Upper lobe of left lung (tissue), 6 donors: Measurements from ENCODE around the gene L3MBTL2. TPM values are rescaled to one million over a fixed set of nuclear protein-coding genes. Genes with fewer than 3 reads are reported as not detected.

Experiments used
- ATAC-seq, 2 donors: fragments of 200-7000 bp; cut with Tn5 transposase; one replicate each; pipeline ENCODE4 v1.9.1; 2022; ENCODE audit warnings: mild to moderate bottlenecking in 2 of 2, moderate library complexity in 2 of 2; ENCODE audit not compliant: low FRiP score in 2 of 2
- DNase-seq, 2 donors: peaks; one replicate each; pipeline ENCODE4 v3.0.0-alpha.2; 2019 to 2020
- H3K27ac ChIP-seq, 4 donors: fragments of 200-600 bp; sonication (generic); one replicate each; pipeline ENCODE4 v1.5.1; 2016 to 2019
- H3K27me3 ChIP-seq, 4 donors: fragments of 200-600 bp; sonication (generic); one replicate each; pipeline ENCODE4 v1.5.1; 2017 to 2019
- H3K36me3 ChIP-seq, 4 donors: fragments of 200-600 bp; sonication (generic); one replicate each; pipeline ENCODE4 v1.5.1; 2016 to 2019
- H3K4me1 ChIP-seq, 4 donors: fragments of 200-600 bp; sonication (generic); one replicate each; pipeline ENCODE4 v1.5.1; 2018 to 2019
- H3K4me3 ChIP-seq, 4 donors: fragments of 200-600 bp; sonication (generic); one replicate each; pipeline ENCODE4 v1.5.1; 2017 to 2019; ENCODE audit warnings: mild to moderate bottlenecking in 2 of 4, moderate library complexity in 1 of 4
- H3K9me3 ChIP-seq, 4 donors: fragments of 200-600 bp; sonication (generic); one replicate each; pipeline ENCODE4 v1.5.1; 2018 to 2019
- CTCF ChIP-seq, 6 experiments: fragments of 450-650 bp in 4 of 6; fragments of 200-600 bp in 2 of 6; sonication (generic) in 2 of 6; IDR thresholded peaks; one replicate each; pipeline ENCODE4 v1.5.1; 2016 to 2019; ENCODE audit warnings: antibody characterized with exemption in 6 of 6
- EP300 ChIP-seq, 4 donors: sonication (generic); formaldehyde crosslinking; IDR thresholded peaks; one replicate each; pipeline ENCODE4 v1.5.1; 2017; ENCODE audit warnings: antibody characterized with exemption in 4 of 4, control low read depth in 2 of 4
- POLR2A ChIP-seq, 4 donors: fragments of 450-650 bp; IDR thresholded peaks; one replicate each; pipeline ENCODE4 v1.5.1; 2016 to 2017; ENCODE audit warnings: antibody characterized with exemption in 4 of 4, mild to moderate bottlenecking in 2 of 4
- POLR2AphosphoS5 ChIP-seq, 2 donors: sonication (generic); formaldehyde crosslinking; IDR thresholded peaks; one replicate each; pipeline ENCODE4 v1.5.1; 2017; ENCODE audit warnings: antibody characterized with exemption in 2 of 2
- WGBS, 2 donors: methylation state at CpG; one replicate each; pipeline ENCODE4 v1.1.5; 2017 to 2018; 5-methylcytosine and 5-hydroxymethylcytosine counted together
- small RNA-seq, 4 donors: library from RNA; depleted of rRNA; stranded (forward); fragments of <200 nt; gene quantifications; one replicate each; pipeline ENCODE3, GENCODE V24; 2016
- total RNA-seq, 6 donors: library from RNA; depleted of rRNA in 4 of 6; stranded (reverse); fragments of >200 nt in 4 of 6; gene quantifications; one replicate each; pipeline versions ENCODE4 v1.1.0 to v1.2.1, GENCODE V29; 2016 to 2021
- donor health status: DM: no; HTN: no; CAD: no; lungs with moderate emphysema.
- donor health status: DM: no; HTN: yes; CAD: no; lungs with severe emphysema.

L3MBTL2 gene
- total RNA-seq, 6 donors from 2014 or later: 15.4 to 38.8 (median 24.7) TPM

- ATAC-seq: no peak
- 94% methylated on average over 4 of the region's 4 CpGs for WGBS, 2 donors
Measured at GRCh38 chr22:41274856-41275255, 69.7 kb downstream of the L3MBTL2 start.

DNA sequence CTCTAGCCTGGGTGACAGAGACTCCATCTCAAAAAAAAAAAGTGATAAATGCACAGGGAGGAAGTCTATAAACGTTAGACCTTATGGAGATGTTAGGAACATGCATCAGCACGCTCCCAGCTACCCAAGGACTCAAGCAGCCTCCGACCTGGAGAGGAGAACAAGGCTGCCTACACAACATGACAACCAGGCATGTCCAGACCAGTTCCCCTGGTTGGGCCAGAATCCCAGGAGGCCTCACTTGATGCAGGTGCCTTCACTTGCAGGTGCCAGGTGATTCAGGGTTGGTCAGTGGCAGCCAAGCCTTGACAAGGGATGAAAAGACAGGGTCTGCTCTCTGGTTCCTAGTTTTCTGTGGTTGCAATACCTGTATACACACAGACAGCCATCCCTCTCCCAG lies 75.0 kb downstream of the L3MBTL2 start:
- Histone ChIP-seq H3K36me3 (peaks cover 14 to 80% (median 39%) of the 10 kb centered on the region in 4 donors), H3K27me3 (no peaks in the 10 kb centered on the region), H3K27ac (no peak overlapping the region), H3K4me3 (no peak overlapping the region), H3K9me3 (no peaks in the 10 kb centered on the region), H3K4me1 (peaks cover 5 to 9% (median 5%) of the 10 kb centered on the region in 4 donors)
- no peak for ATAC-seq
- TF ChIP-seq POLR2AphosphoS5 (IDR thresholded peaks at IDR 0.05) (no peak), EP300 (IDR thresholded peaks at IDR 0.05) (no peak), CTCF (IDR thresholded peaks at IDR 0.05) (no peak), POLR2A (IDR thresholded peaks at IDR 0.05) (no peak)
- 76 to 78% methylated on average over 3 of the region's 3 CpGs for WGBS, 2 donors
- no peak for DNase-seq

More at GRCh38 chr22:41274856-41275255, 69.7 kb downstream of the L3MBTL2 start:
- H3K36me3 ChIP-seq: peaks cover 8 to 91% (median 65%) of the 10 kb centered on the region in 4 donors
- no peak overlapping the region for H3K4me3 ChIP-seq
- TF ChIP-seq EP300 (IDR thresholded peaks at IDR 0.05) (no peak), POLR2A (IDR thresholded peaks at IDR 0.05) (no peak), CTCF (IDR thresholded peaks at IDR 0.05) (no peak), POLR2AphosphoS5 (IDR thresholded peaks at IDR 0.05) (no peak)
- no peaks in the 10 kb centered on the region for H3K4me1 ChIP-seq
- no peak for DNase-seq
- no peaks in the 10 kb centered on the region for H3K9me3 ChIP-seq
- H3K27me3 ChIP-seq: no peaks in the 10 kb centered on the region
- no peak overlapping the region for H3K27ac ChIP-seq

DNA sequence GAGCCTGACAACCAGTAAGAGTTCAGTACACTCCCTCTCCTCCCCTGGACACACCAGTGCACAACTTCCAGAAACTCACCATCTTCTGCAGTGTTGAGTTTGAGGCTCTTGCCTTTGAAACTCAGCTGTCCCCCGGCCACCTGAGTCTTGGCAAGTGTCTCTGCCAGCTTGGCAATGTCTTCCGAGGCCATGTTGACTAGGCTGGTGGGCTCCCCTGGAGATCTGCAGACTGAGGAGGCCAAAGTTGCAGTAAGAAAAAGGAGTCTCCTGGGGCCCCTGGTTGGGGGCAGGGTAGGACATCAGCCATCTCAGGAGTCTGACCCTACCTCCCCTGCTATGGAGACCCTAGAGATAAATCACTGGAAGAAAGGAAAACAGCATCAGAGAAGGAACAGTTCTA lies 75.7 kb downstream of the L3MBTL2 start:
- Histone ChIP-seq H3K36me3 (peaks cover 14 to 72% (median 38%) of the 10 kb centered on the region in 4 donors), H3K4me3 (no peak overlapping the region), H3K9me3 (no peaks in the 10 kb centered on the region), H3K4me1 (peaks cover 8 to 14% (median 10%) of the 10 kb centered on the region in 4 donors), H3K27me3 (no peaks in the 10 kb centered on the region), H3K27ac (no peak overlapping the region)
- no peak for DNase-seq
- WGBS, 2 donors: 96 to 100% methylated on average over 1 to 2 of the region's 2 CpGs
- no peak for ATAC-seq
- TF ChIP-seq EP300 (IDR thresholded peaks at IDR 0.05): no peak
- no peak for TF ChIP-seq POLR2AphosphoS5 (IDR thresholded peaks at IDR 0.05)
- no peak for TF ChIP-seq CTCF (IDR thresholded peaks at IDR 0.05)
- no peak for TF ChIP-seq POLR2A (IDR thresholded peaks at IDR 0.05)

Small RNA genes within 50 kb of the gene (small RNA-seq; reads per million reads assigned to genes)
- gene MIR6889: 0 reads per million in 4 donors
- 0 reads per million in 4 donors for gene RNU6-375P

Other genes with a start within 250 kb of the L3MBTL2 start
- gene EP300, start 112.7 kb upstream of the L3MBTL2 start, total RNA-seq: 100 to 1,000 TPM in 2 of 6 donors, 10 to 100 TPM in 4; 66.3 to 257 (median 86.1) TPM
- gene CHADL, start 35.6 kb downstream of the L3MBTL2 start, total RNA-seq: 10 to 100 TPM in 1 of 6 donors, 1 to 10 TPM in 5; 2.0 to 12.6 (median 4.4) TPM
- 10 to 100 TPM; 27.0 to 60.8 (median 52.4) TPM for gene RANGAP1, start 80.9 kb downstream of the L3MBTL2 start, total RNA-seq
- 10 to 100 TPM; 48.2 to 67.4 (median 56.9) TPM for gene ZC3H7B, start 96.2 kb downstream of the L3MBTL2 start, total RNA-seq
- 10 to 100 TPM; 12.6 to 41.8 (median 19.4) TPM for gene TEF, start 176.6 kb downstream of the L3MBTL2 start, total RNA-seq
- gene TOB2, start 241.5 kb downstream of the L3MBTL2 start, total RNA-seq: 10 to 100 TPM; 32.8 to 53.6 (median 50.1) TPM